Measurements from ENCODE around the gene CLIC6.

Gene CLIC6

GRCh38 chr21:34730194-34730593 is 61.4 kb downstream of the CLIC6 start:
- DNase-seq, result no peak

- no peak for DNase-seq
These were observed 62.1 kb downstream of the CLIC6 start for GRCh38 chr21:34730756-34731445.

- DNase-seq, result no peak
These were observed 63.6 kb downstream of the CLIC6 start for GRCh38 chr21:34732388-34732821.

GRCh38 chr21:34733852-34734251 is 65.1 kb downstream of the CLIC6 start:
- no peak for DNase-seq

- DNase-seq, result no peak
These were observed 65.9 kb downstream of the CLIC6 start for GRCh38 chr21:34734696-34735095.

GRCh38 chr21:34736116-34736874 is 67.5 kb downstream of the CLIC6 start:
- DNase-seq, result no peak

- no peak for DNase-seq
These were observed 68.3 kb downstream of the CLIC6 start for GRCh38 chr21:34737115-34737514.

GRCh38 chr21:34740198-34740597 is 71.4 kb downstream of the CLIC6 start:
- no peak for DNase-seq

- no peak for DNase-seq
These were observed 74.5 kb downstream of the CLIC6 start for GRCh38 chr21:34743285-34743684.

- DNase-seq, result no peak
These were observed 75.0 kb downstream of the CLIC6 start for GRCh38 chr21:34743831-34744230.

- no peak for DNase-seq
These were observed 76.0 kb downstream of the CLIC6 start for GRCh38 chr21:34744801-34745200.

GRCh38 chr21:34745557-34746255 is 76.9 kb downstream of the CLIC6 start:
- DNase-seq, result peak; percentile 39

GRCh38 chr21:34748862-34749261 is 80.1 kb downstream of the CLIC6 start:
- no peak for DNase-seq

- DNase-seq, result no peak
These were observed 86.2 kb downstream of the CLIC6 start for GRCh38 chr21:34754690-34755647.

- DNase-seq, result no peak
These were observed 93.0 kb downstream of the CLIC6 start for GRCh38 chr21:34761758-34762330.

- no peak for DNase-seq
These were observed 94.0 kb downstream of the CLIC6 start for GRCh38 chr21:34762786-34763185.

- DNase-seq, result no peak
These were observed 96.0 kb downstream of the CLIC6 start for GRCh38 chr21:34764715-34765284.

- DNase-seq, result no peak
These were observed 96.8 kb downstream of the CLIC6 start for GRCh38 chr21:34765619-34766018.

- DNase-seq, result no peak
These were observed 98.1 kb downstream of the CLIC6 start for GRCh38 chr21:34766862-34767261.

Measured in central memory CD4-positive, alpha-beta T cell (primary cell).